ENCODE measurements around the gene TM9SF3. TPM values are rescaled to one million over a fixed set of nuclear protein-coding genes. Genes with fewer than 3 reads are reported as not detected.
A peak's percentile ranks its signal among the peaks of the same experiment; 100 is the strongest.

Gene TM9SF3
- polyA plus RNA-seq, 3 donors, result 27.5 to 36.8 (median 36.1) TPM

- H3K27ac ChIP-seq (ENCODE audit: low read depth, low read length), result no peak overlapping the region
- WGBS, 3 donors, result 77 to 87% (median 84%) methylated on average over 3 of the region's 3 CpGs
Observed at GRCh38 chr10:96608262-96608661, 21.4 kb upstream of the TM9SF3 start.

- H3K27ac ChIP-seq (ENCODE audit: low read depth, low read length), result no peak overlapping the region
- WGBS, 3 donors, result 76 to 96% (median 92%) methylated on average over 1 of the region's 1 CpG
Observed at GRCh38 chr10:96606946-96607345, 20.1 kb upstream of the TM9SF3 start.

GRCh38 chr10:96606216-96606615 is 19.4 kb upstream of the TM9SF3 start:
- 88 to 93% (median 91%) methylated on average over 4 of the region's 4 CpGs for WGBS, 3 donors
- H3K27ac ChIP-seq (ENCODE audit: low read depth, low read length), result no peak overlapping the region

- H3K27ac ChIP-seq (ENCODE audit: low read depth, low read length), result no peak overlapping the region
- 68 to 85% (median 81%) methylated on average over 4 of the region's 4 CpGs for WGBS, 3 donors
Observed at GRCh38 chr10:96600337-96600736, 13.5 kb upstream of the TM9SF3 start.

GRCh38 chr10:96598846-96599245 is 12.0 kb upstream of the TM9SF3 start:
- WGBS, 3 donors, result 70 to 78% (median 77%) methylated on average over 4 of the region's 4 CpGs
- no peak overlapping the region for H3K27ac ChIP-seq (ENCODE audit: low read depth, low read length)

- H3K27ac ChIP-seq (ENCODE audit: low read depth, low read length), result no peak overlapping the region
Observed at GRCh38 chr10:96596422-96597407, 9.9 kb upstream of the TM9SF3 start.

GRCh38 chr10:96595741-96596140 is 8.9 kb upstream of the TM9SF3 start:
- 95 to 97% (median 96%) methylated on average over 4 of the region's 4 CpGs for WGBS, 3 donors
- no peak overlapping the region for H3K27ac ChIP-seq (ENCODE audit: low read depth, low read length)

More at GRCh38 chr10:96596422-96597407, 9.9 kb upstream of the TM9SF3 start:
- WGBS, 3 donors, result 15 to 73% (median 68%) methylated on average over 1 of the region's 1 CpG

GRCh38 chr10:96591946-96592345 is 5.1 kb upstream of the TM9SF3 start:
- no peak overlapping the region for H3K27ac ChIP-seq (ENCODE audit: low read depth, low read length)
- WGBS, 3 donors, result 45 to 78% (median 78%) methylated on average over 1 of the region's 1 CpG

GRCh38 chr10:96588616-96589419 is 2.0 kb upstream of the TM9SF3 start:
- 52 to 57% (median 57%) methylated on average over 5 of the region's 5 CpGs for WGBS, 3 donors
- H3K27ac ChIP-seq (ENCODE audit: low read depth, low read length), result no peak overlapping the region

GRCh38 chr10:96588060-96588554 is 1.3 kb upstream of the TM9SF3 start:
- 10 to 14% (median 14%) methylated on average over 4 of the region's 4 CpGs for WGBS, 3 donors
- H3K27ac ChIP-seq (ENCODE audit: low read depth, low read length), result no peak overlapping the region

- 1 to 3% (median 3%) methylated on average over 25 of the region's 25 CpGs for WGBS, 3 donors
- peak overlapping the region; percentile 99 for H3K27ac ChIP-seq (ENCODE audit: low read depth, low read length)
Observed at GRCh38 chr10:96587264-96588059, 650 bp upstream of the TM9SF3 start.

GRCh38 chr10:96585736-96586418 is 935 bp downstream of the TM9SF3 start:
- WGBS, 3 donors, result 1% methylated on average over 20 of the region's 20 CpGs

GRCh38 chr10:96584474-96584873 is 2.3 kb downstream of the TM9SF3 start:
- WGBS, 3 donors, result 85 to 86% (median 85%) methylated on average over 9 of the region's 9 CpGs
- H3K27ac ChIP-seq (ENCODE audit: low read depth, low read length), result no peak overlapping the region

More at GRCh38 chr10:96585736-96586418, 935 bp downstream of the TM9SF3 start:
- no peak overlapping the region for H3K27ac ChIP-seq (ENCODE audit: low read depth, low read length)

GRCh38 chr10:96584035-96584434 is 2.8 kb downstream of the TM9SF3 start:
- H3K27ac ChIP-seq (ENCODE audit: low read depth, low read length), result no peak overlapping the region
- WGBS, 3 donors, result 62 to 71% (median 63%) methylated on average over 1 of the region's 1 CpG

- H3K27ac ChIP-seq (ENCODE audit: low read depth, low read length), result no peak overlapping the region
- 65 to 84% (median 83%) methylated on average over 2 of the region's 2 CpGs for WGBS, 3 donors
Observed at GRCh38 chr10:96579133-96579532, 7.7 kb downstream of the TM9SF3 start.

GRCh38 chr10:96578633-96579032 is 8.2 kb downstream of the TM9SF3 start:
- WGBS, 3 donors, result 44 to 93% (median 90%) methylated on average over 5 of the region's 5 CpGs
- H3K27ac ChIP-seq (ENCODE audit: low read depth, low read length), result no peak overlapping the region

- no peak overlapping the region for H3K27ac ChIP-seq (ENCODE audit: low read depth, low read length)
- 33 to 91% (median 84%) methylated on average over 4 of the region's 4 CpGs for WGBS, 3 donors
Observed at GRCh38 chr10:96578022-96578421, 8.8 kb downstream of the TM9SF3 start.

GRCh38 chr10:96577069-96577468 is 9.7 kb downstream of the TM9SF3 start:
- 36 to 97% (median 92%) methylated on average over 1 of the region's 1 CpG for WGBS, 3 donors
- no peak overlapping the region for H3K27ac ChIP-seq (ENCODE audit: low read depth, low read length)

All from adipose tissue (tissue), 3 donors.